DOHH2 (cell line): Measurements from ENCODE around the gene PRKCE.

Experiments
- EZH2phosphoT487 ChIP-seq: fragments of 200-600 bp; sonication (generic); IDR thresholded peaks from 2 replicates; pipeline ENCODE4 v1.6.1; 2017; ENCODE audit warnings: borderline replicate concordance, mild to moderate bottlenecking, antibody characterized with exemption, low read length, moderate library complexity, mixed read lengths
- TF ChIP-seq, protein P1 (sequence below): fragments of 200-600 bp; sonication (generic); IDR thresholded peaks from one replicate; pipeline ENCODE4 v1.5.1; 2014; ENCODE audit warnings: antibody characterized with exemption, mild to moderate bottlenecking, low read depth, low read length; ENCODE audit not compliant: poor library complexity, severe bottlenecking

DNA sequence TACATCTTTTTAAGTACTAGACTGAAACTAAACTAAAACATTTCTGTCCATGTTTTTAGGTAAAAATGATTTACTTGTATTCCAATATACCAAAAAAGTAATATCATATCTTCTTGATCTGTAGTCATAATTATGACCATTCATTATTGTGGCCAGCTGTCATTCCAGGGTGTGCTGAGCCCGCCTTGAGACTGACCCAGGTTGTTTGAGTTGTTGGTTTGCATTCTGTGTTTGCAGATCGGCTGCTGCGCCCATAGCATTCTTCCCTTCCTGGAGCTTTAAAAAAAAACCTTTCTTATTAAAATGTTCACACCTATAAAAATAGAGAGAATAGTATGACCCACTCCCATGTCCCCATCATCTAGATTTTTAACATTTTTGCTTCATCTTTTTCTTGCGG lies 101.9 kb downstream of the PRKCE start:
- TF ChIP-seq, protein P1, sequence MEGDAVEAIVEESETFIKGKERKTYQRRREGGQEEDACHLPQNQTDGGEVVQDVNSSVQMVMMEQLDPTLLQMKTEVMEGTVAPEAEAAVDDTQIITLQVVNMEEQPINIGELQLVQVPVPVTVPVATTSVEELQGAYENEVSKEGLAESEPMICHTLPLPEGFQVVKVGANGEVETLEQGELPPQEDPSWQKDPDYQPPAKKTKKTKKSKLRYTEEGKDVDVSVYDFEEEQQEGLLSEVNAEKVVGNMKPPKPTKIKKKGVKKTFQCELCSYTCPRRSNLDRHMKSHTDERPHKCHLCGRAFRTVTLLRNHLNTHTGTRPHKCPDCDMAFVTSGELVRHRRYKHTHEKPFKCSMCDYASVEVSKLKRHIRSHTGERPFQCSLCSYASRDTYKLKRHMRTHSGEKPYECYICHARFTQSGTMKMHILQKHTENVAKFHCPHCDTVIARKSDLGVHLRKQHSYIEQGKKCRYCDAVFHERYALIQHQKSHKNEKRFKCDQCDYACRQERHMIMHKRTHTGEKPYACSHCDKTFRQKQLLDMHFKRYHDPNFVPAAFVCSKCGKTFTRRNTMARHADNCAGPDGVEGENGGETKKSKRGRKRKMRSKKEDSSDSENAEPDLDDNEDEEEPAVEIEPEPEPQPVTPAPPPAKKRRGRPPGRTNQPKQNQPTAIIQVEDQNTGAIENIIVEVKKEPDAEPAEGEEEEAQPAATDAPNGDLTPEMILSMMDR, result no peak
- TF ChIP-seq EZH2phosphoT487, result no peak
